Mammary epithelial cell (primary cell): ENCODE results near the gene TSPO.

ENCODE experiments used
- CTCF ChIP-seq, 2 donors: IDR thresholded peaks in 1 of 2; conservative IDR thresholded peaks in 1 of 2; 2 replicates each; pipeline ENCODE4 v1.5.1; 2011 to 2012; ENCODE audit warnings: inconsistent platforms in 2 of 2, low read length in 2 of 2, mild to moderate bottlenecking in 2 of 2, control low read depth in 1 of 2, low read depth in 1 of 2; ENCODE audit not compliant: insufficient read depth in 1 of 2; ENCODE audit errors: extremely low read depth in 1 of 2
- EZH2 ChIP-seq: IDR thresholded peaks from 2 replicates; pipeline ENCODE4 v1.6.1; 2012; ENCODE audit warnings: low read length, inconsistent platforms, borderline replicate concordance

- TF ChIP-seq EZH2, result no peak
- no peak for TF ChIP-seq CTCF (conservative IDR thresholded peaks at IDR 0.05 in 1 of 2, IDR thresholded peaks at IDR 0.05 in 1 of 2; ENCODE audit: extremely low read depth in 1 of 2, insufficient read depth in 1 of 2, low read depth in 1 of 2, low read length in 2 of 2)
Measured at GRCh38 chr22:43155789-43156188, 4.4 kb downstream of the TSPO start.
